Dendritic cell treated with granulocyte-macrophage colony-stimulating factor and Interleukin-4, amounts not matched to agents 40 ng/mL and 50 ng/mL, for 4 days (primary cell): Measurements from ENCODE around the gene BFSP2.
"Not testable (repeated sequence)": the region's sequence is repeated elsewhere in the genome, so short reads cannot be mapped to it uniquely, and the experiment has no call there.

Source experiments
- H3K27ac Mint-ChIP-seq: one replicate; pipeline ENCODE4 v1.8.0; 2022; ENCODE audit warnings: mild to moderate bottlenecking, mixed read lengths
- H3K27me3 Mint-ChIP-seq: one replicate; pipeline ENCODE4 v1.8.0; 2022; ENCODE audit warnings: mild to moderate bottlenecking, mixed read lengths
- H3K36me3 Mint-ChIP-seq: one replicate; pipeline ENCODE4 v1.8.0; 2022; ENCODE audit warnings: low read depth, mixed read lengths
- H3K4me1 Mint-ChIP-seq: one replicate; pipeline ENCODE4 v1.8.0; 2022; ENCODE audit warnings: low read depth, mixed read lengths
- H3K4me3 Mint-ChIP-seq: one replicate; pipeline ENCODE4 v1.8.0; 2022; ENCODE audit warnings: mild to moderate bottlenecking, moderate library complexity, mixed read lengths
- H3K9me3 Mint-ChIP-seq: one replicate; pipeline ENCODE4 v1.8.0; 2022; ENCODE audit warnings: mixed read lengths
- intact Hi-C: fragments of 100-400 bp; cut with micrococcal nuclease; formaldehyde crosslinking; loops from one replicate; pipeline ENCODE4 v1.15.0; 2022

Gene BFSP2

DNA sequence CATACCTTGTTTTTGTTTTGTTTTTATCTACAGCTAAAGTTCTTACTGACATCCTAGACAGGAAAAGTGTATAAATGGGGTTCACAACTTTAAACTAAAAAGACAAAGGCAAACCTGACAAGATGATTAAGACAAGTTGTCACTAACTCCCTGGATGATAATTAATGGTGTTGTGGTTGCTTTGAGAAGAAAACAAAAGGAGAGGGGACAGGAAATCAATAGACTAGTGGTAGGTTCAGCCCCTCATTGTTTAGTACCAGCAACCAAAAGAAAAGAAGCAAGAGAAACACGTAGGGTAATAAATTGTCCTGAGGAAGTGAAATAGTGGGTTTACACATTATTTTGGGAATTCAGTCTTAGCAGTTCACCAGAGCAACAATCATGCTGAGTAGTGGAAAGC, 78.8 kb downstream of the BFSP2 start:
- Mint-ChIP-seq H3K36me3 (no peaks in the 10 kb centered on the region), H3K27me3 (no peaks in the 10 kb centered on the region), H3K4me1 (peaks cover 5% of the 10 kb centered on the region), H3K27ac (no peak overlapping the region), H3K4me3 (no peak overlapping the region), H3K9me3 (no peaks in the 10 kb centered on the region)
- intact Hi-C loops, result no loop called here

GRCh38 chr3:133479401-133479800, 79.5 kb downstream of the BFSP2 start:
- Mint-ChIP-seq H3K36me3 (no peaks in the 10 kb centered on the region), H3K27ac (no peak overlapping the region), H3K9me3 (no peaks in the 10 kb centered on the region), H3K4me1 (peaks cover 5% of the 10 kb centered on the region), H3K4me3 (no peak overlapping the region), H3K27me3 (no peaks in the 10 kb centered on the region)
- intact Hi-C loops, result no loop called here

GRCh38 chr3:133479895-133480669, 80.2 kb downstream of the BFSP2 start:
- Mint-ChIP-seq H3K36me3 (no peaks in the 10 kb centered on the region), H3K27ac (no peak overlapping the region), H3K4me3 (no peak overlapping the region), H3K4me1 (peaks cover 5% of the 10 kb centered on the region), H3K9me3 (no peaks in the 10 kb centered on the region), H3K27me3 (no peaks in the 10 kb centered on the region)
- intact Hi-C loops, result no loop called here

DNA sequence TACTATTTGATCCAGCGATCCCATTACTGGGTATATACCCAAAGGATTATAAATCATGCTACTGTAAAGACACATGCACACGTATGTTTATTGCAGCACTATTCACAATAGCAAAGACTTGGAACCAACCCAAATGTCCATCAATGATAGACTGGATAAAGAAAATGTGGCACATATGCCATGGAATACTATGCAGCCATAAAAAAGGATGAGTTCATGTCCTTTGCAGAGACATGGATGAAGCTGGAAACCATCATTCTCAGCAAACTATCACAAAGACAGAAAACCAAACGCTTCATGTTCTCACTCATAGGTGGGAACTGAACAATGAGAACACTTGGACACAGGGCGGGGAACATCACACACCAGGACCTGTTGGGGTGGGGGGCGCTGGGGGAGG, 82.6 kb downstream of the BFSP2 start:
- H3K4me3 Mint-ChIP-seq, H3K9me3 Mint-ChIP-seq, H3K4me1 Mint-ChIP-seq, H3K27ac Mint-ChIP-seq, H3K36me3 Mint-ChIP-seq, H3K27me3 Mint-ChIP-seq, intact Hi-C loops: not testable (repeated sequence)

DNA sequence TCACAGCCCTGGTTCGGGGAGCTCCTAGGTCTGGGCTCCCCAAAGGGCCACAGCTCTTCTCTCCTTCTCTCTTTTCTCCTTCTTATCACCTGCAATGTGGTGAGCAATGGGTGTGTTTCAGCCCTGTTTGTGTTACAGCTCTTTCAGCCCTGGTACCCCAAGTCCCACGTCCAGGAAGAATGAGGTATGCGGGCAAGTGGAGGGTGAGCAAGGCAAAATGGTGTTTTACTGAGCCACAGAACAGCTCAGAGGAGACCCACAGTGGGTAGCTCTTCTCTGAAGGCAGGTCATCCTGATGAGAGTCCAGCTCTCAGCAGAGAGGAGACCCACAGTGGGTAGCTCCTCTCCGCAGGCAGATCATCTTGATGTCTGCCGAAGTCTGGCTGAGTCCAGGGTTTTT, 86.8 kb downstream of the BFSP2 start:
- Mint-ChIP-seq H3K27ac (no peak overlapping the region), H3K4me3 (no peak overlapping the region), H3K4me1 (no peaks in the 10 kb centered on the region), H3K27me3 (no peaks in the 10 kb centered on the region), H3K36me3 (no peaks in the 10 kb centered on the region), H3K9me3 (peaks cover 8% of the 10 kb centered on the region)
- intact Hi-C loops, result no loop called here

GRCh38 chr3:133487204-133487603, 87.3 kb downstream of the BFSP2 start:
- intact Hi-C loops, result no loop called here

DNA sequence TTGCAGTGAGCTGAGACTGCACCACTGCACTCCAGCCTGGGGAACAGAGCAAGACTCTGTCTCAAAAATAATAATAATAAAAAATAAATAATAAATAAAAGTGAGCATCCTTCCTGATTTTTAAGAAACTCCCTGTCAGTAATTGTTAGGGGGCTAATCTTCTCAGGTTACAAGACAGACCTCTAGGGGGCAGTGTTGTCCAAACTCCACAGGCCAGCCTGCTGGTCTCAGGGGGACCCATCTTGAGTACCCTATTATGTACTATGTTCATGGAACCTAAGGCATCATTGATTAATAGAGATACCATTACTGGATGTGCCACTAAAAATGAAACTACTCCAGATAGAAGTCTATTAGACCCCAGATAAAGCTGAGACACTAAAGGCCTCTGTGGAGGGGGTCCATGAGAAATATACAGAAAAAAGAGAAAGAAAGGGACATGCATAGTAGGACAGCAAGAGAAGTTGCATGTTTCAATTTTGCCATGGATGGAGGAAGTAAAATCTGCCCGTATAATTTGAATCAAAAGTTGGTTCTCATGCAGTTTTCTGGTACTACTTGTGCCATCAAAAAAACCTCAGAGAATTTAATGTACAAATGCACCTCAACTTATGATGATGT, 88.2 kb downstream of the BFSP2 start:
- intact Hi-C loops, result loop anchor here (2.0 kb wide), 1 partner anchor 87 kb away; no protein-coding TSS in a partner anchor
- H3K27me3 Mint-ChIP-seq, result no peaks in the 10 kb centered on the region
- no peak overlapping the region for H3K27ac Mint-ChIP-seq
- H3K4me3 Mint-ChIP-seq, result no peak overlapping the region
- H3K9me3 Mint-ChIP-seq, result peaks cover 8% of the 10 kb centered on the region
- H3K36me3 Mint-ChIP-seq, result no peaks in the 10 kb centered on the region
- no peaks in the 10 kb centered on the region for H3K4me1 Mint-ChIP-seq

More at GRCh38 chr3:133487204-133487603, 87.3 kb downstream of the BFSP2 start:
- Mint-ChIP-seq H3K9me3 (peaks cover 8% of the 10 kb centered on the region), H3K27me3 (no peaks in the 10 kb centered on the region), H3K4me3 (no peak overlapping the region), H3K27ac (no peak overlapping the region), H3K36me3 (no peaks in the 10 kb centered on the region), H3K4me1 (no peaks in the 10 kb centered on the region)

DNA sequence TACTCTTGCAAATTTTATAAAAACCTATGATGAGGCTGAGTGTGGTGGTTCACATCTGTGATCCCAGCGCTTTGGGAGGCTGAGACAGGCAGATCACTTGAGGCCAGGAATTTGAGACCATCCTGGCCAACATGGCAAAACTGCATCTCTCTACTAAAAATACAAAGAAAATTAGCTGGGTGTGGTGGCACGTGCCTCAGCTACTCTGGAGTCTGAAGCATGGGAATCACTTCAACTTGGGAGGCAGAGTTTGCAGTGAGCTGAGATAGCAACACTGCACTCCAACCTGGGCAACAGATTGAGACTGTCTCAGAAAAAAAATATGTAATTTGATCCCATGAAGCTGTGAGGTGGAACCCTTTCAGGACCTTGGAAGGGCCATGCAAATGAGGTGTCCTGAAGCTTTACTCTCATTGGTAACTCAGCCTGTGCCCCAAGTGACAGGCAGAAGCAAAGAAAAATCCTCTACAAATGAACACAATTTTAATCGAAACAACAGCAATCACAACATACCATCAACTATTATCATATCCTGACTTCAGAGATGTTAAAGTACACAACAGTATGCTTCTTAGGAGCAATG, 89.0 kb downstream of the BFSP2 start:
- no peak overlapping the region for H3K4me3 Mint-ChIP-seq
- H3K9me3 Mint-ChIP-seq, result peaks cover 8% of the 10 kb centered on the region
- H3K27ac Mint-ChIP-seq, result no peak overlapping the region
- intact Hi-C loops, result loop anchor here (2.0 kb wide), 1 partner anchor 86 kb away; no protein-coding TSS in a partner anchor
- H3K27me3 Mint-ChIP-seq, result no peaks in the 10 kb centered on the region
- no peaks in the 10 kb centered on the region for H3K4me1 Mint-ChIP-seq
- H3K36me3 Mint-ChIP-seq, result no peaks in the 10 kb centered on the region

- no peaks in the 10 kb centered on the region for H3K36me3 Mint-ChIP-seq
- no peak overlapping the region for H3K27ac Mint-ChIP-seq
- H3K4me3 Mint-ChIP-seq, result no peak overlapping the region
- intact Hi-C loops, result loop anchor here (2.0 kb wide), 1 partner anchor 85 kb away; no protein-coding TSS in a partner anchor
- H3K4me1 Mint-ChIP-seq, result no peaks in the 10 kb centered on the region
- H3K9me3 Mint-ChIP-seq, result peaks cover 8% of the 10 kb centered on the region
- H3K27me3 Mint-ChIP-seq, result no peaks in the 10 kb centered on the region
These were observed 89.7 kb downstream of the BFSP2 start for GRCh38 chr3:133489466-133490085.

DNA sequence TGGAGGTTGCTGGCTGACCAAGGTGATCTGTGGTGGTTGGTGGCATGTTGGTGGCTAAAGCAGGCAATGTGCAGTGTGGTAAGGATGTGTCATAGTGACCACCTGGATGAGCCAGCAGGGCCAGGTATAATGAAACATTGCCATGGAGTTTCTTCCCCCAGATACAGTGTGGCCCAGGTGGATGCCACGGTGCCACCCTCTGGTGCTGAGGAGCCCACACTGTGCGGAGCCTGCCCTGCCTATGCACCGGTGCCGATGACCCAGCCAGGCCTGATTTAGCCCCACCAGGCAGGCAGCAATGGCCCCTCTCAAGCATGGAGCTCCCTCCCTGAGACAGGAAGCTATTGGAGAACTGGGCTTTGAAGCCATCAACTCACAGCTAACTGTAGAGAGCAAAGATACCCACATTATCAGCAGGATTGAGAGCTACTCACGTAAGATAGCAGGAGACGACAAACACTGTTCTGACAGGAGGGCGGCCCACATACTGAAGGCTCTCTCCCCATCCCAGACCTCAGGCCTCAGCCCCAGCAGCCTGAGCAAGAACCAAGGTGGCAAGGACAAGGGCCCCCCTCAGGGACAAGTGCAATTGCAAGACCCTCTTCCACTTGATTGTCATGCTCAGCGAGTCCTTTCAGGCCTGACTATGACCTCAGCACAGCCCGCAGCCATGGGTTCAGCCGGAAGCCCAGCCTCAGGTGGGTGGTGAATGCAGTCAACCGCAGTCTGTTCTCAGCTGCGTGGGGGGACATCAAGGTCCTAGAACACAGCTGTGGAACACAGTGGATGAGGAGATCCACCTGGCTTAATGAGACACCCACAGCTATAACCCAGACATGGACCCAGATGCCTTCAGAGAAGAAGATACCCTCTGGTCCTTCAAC, 90.9 kb downstream of the BFSP2 start:
- H3K36me3 Mint-ChIP-seq, result no peaks in the 10 kb centered on the region
- H3K9me3 Mint-ChIP-seq, result peaks cover 8% of the 10 kb centered on the region
- no peak overlapping the region for H3K4me3 Mint-ChIP-seq
- no peaks in the 10 kb centered on the region for H3K27me3 Mint-ChIP-seq
- H3K27ac Mint-ChIP-seq, result no peak overlapping the region
- intact Hi-C loops, result no loop called here
- H3K4me1 Mint-ChIP-seq, result no peaks in the 10 kb centered on the region

- peaks cover 5% of the 10 kb centered on the region for H3K9me3 Mint-ChIP-seq
- H3K36me3 Mint-ChIP-seq, result no peaks in the 10 kb centered on the region
- no peaks in the 10 kb centered on the region for H3K27me3 Mint-ChIP-seq
- H3K4me3 Mint-ChIP-seq, result no peak overlapping the region
- H3K27ac Mint-ChIP-seq, result no peak overlapping the region
- intact Hi-C loops, result no loop called here
- no peaks in the 10 kb centered on the region for H3K4me1 Mint-ChIP-seq
These were observed 91.7 kb downstream of the BFSP2 start for GRCh38 chr3:133491481-133492059.

DNA sequence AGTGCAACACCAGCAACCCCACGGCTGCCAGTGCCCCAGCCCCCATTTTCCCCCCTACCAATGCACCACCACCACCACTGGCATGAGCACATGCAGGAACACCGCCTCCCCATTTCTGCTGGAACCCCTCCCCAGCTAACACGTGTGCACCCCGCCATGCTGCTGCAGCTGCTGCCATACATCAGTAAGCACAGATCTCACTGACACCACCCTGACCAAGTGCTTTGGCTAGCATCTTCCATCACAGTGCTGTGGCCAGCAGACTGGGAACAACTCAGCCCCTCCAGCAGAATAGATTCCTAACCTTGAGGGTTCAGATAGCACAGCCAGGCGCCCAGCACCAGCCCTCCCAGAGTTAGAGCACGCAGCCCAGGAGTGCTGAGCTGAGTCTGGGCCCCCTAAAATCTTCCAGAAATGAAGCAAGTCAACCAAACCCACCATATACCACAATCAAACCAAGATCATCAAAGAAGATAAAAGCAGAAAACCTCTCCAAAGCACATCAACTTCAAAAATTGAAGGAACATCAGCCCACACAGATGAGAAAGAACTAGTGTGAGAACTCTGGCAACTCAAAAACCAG, 92.4 kb downstream of the BFSP2 start:
- no peaks in the 10 kb centered on the region for H3K4me1 Mint-ChIP-seq
- intact Hi-C loops, result no loop called here
- no peaks in the 10 kb centered on the region for H3K9me3 Mint-ChIP-seq
- no peaks in the 10 kb centered on the region for H3K27me3 Mint-ChIP-seq
- no peaks in the 10 kb centered on the region for H3K36me3 Mint-ChIP-seq
- no peak overlapping the region for H3K4me3 Mint-ChIP-seq
- no peak overlapping the region for H3K27ac Mint-ChIP-seq

- no peaks in the 10 kb centered on the region for H3K4me1 Mint-ChIP-seq
- H3K4me3 Mint-ChIP-seq, result no peak overlapping the region
- H3K27me3 Mint-ChIP-seq, result no peaks in the 10 kb centered on the region
- H3K36me3 Mint-ChIP-seq, result no peaks in the 10 kb centered on the region
- H3K9me3 Mint-ChIP-seq, result no peaks in the 10 kb centered on the region
- intact Hi-C loops, result no loop called here
- H3K27ac Mint-ChIP-seq, result no peak overlapping the region
These were observed 94.6 kb downstream of the BFSP2 start for GRCh38 chr3:133494469-133494868.
